Measurements from ENCODE around the gene PIP4P1. TPM values are rescaled to one million over a fixed set of nuclear protein-coding genes. Genes with fewer than 3 reads are reported as not detected.

The PIP4P1 gene
- total and polyA plus RNA-seq, 2 of the 13 experiments (the other 11 are each of a cell fraction or from before 2014, with no cell fraction given): 33.4 to 47.0 TPM

DNA sequence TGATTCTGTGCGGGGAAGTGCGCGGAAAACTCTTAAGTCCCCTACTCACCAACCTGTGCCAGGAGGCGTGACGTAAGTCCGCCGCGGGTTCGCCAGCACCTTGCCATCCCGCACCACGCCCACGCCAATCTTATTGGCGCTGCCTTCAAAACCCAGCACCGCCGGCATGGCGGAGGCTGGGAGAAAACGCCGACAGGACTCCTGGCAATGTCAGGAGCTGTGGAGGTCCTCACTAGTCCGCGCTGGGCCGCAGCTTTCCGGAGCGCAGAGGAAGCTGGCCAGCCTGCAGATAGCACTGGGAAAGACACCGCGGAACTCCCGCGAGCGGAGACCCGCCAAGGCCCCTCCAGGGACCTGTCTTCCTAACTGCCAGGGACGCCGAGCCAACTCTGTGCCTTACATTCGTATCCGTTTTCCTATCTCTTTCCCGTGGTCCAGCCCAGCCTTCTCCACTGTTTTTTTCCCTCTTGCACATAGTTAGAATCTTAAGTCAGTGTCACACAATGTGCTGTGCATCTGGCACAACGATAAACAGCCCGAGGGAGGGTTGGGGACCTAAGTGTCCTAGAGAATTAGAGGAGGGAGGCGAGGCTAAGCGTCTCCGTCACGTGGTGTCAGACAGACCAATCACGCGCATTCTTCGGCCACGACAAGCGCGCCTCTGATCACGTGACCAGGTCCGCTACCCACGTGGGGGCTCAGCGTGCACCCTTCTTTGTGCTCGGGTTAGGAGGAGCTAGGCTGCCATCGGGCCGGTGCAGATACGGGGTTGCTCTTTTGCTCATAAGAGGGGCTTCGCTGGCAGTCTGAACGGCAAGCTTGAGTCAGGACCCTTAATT lies 6.5 kb downstream of the PIP4P1 start, which contains the start of the genes APEX1 and OSGEP (continued):
- TF ChIP-seq DPF2 (CRISPR knock-in tag; IDR thresholded peaks at IDR 0.05; ENCODE audit: borderline replicate concordance, low read depth) (no peak), STAT5B (CRISPR knock-in tag; IDR thresholded peaks at IDR 0.05) (no peak), RCOR2 (CRISPR knock-in tag; IDR thresholded peaks at IDR 0.05) (peak; percentile 30; the same call in 1 of the 2 replicates), HNRNPLL (IDR thresholded peaks at IDR 0.05; ENCODE audit: low read depth, low read length, poor library complexity, severe bottlenecking) (peak; percentile 85), ZNF274 (CRISPR knock-in tag; IDR thresholded peaks at IDR 0.05) (0 out of 2 replicates have a peak, but pooled peaks have one; percentile 37), RORA (CRISPR knock-in tag; IDR thresholded peaks at IDR 0.05) (no peak), MTA1 (CRISPR knock-in tag; IDR thresholded peaks at IDR 0.05; ENCODE audit: borderline replicate concordance) (peak; percentile 92), ESRRA (CRISPR knock-in tag; IDR thresholded peaks at IDR 0.05; ENCODE audit: low read depth) (no peak), HOXA3 (CRISPR knock-in tag; IDR thresholded peaks at IDR 0.05) (peak; percentile 75), ZNF749 (CRISPR knock-in tag; IDR thresholded peaks at IDR 0.05; ENCODE audit: borderline replicate concordance) (no peak; the same call in 1 of the 2 replicates), JUNB (CRISPR knock-in tag; IDR thresholded peaks at IDR 0.05; ENCODE audit: borderline replicate concordance) (0 out of 2 replicates have a peak, but pooled peaks have one; percentile 38), ZSCAN30 (CRISPR knock-in tag; IDR thresholded peaks at IDR 0.05) (no peak), ZNF354B (CRISPR knock-in tag; IDR thresholded peaks at IDR 0.05) (no peak; the same call in 1 of the 2 replicates), KLF11 (CRISPR knock-in tag; IDR thresholded peaks at IDR 0.05) (peak; percentile 85), MLLT10 (CRISPR knock-in tag; IDR thresholded peaks at IDR 0.05) (no peak), POLR2G (IDR thresholded peaks at IDR 0.05; ENCODE audit: low read depth, low read length) (peak; percentile 95)
- TF ChIP-seq, protein P1, sequence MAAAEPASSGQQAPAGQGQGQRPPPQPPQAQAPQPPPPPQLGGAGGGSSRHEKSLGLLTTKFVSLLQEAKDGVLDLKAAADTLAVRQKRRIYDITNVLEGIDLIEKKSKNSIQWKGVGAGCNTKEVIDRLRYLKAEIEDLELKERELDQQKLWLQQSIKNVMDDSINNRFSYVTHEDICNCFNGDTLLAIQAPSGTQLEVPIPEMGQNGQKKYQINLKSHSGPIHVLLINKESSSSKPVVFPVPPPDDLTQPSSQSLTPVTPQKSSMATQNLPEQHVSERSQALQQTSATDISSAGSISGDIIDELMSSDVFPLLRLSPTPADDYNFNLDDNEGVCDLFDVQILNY (CRISPR knock-in tag; conservative IDR thresholded peaks at IDR 0.05): peak; percentile 50; the same call in 1 of the 2 replicates
- TF ChIP-seq, protein P2, sequence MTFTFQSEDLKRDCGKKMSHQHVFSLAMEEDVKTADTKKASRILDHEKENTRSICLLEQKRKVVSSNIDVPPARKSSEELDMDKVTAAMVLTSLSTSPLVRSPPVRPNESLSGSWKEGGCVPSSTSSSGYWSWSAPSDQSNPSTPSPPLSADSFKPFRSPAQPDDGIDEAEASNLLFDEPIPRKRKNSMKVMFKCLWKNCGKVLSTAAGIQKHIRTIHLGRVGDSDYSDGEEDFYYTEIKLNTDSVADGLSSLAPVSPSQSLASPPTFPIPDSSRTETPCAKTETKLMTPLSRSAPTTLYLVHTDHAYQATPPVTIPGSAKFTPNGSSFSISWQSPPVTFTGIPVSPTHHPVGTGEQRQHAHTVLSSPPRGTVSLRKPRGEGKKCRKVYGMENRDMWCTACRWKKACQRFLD (CRISPR knock-in tag; IDR thresholded peaks at IDR 0.05; ENCODE audit: borderline replicate concordance): peak; percentile 13; the same call in 1 of the 2 replicates
- TF ChIP-seq, protein P3, sequence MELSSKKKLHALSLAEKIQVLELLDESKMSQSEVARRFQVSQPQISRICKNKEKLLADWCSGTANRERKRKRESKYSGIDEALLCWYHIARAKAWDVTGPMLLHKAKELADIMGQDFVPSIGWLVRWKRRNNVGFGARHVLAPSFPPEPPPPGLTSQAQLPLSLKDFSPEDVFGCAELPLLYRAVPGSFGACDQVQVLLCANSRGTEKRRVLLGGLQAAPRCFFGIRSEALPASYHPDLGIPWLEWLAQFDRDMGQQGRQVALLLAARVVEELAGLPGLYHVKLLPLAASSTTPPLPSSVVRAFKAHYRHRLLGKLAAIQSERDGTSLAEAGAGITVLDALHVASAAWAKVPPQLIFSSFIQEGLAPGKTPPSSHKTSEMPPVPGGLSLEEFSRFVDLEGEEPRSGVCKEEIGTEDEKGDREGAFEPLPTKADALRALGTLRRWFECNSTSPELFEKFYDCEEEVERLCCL (CRISPR knock-in tag; IDR thresholded peaks at IDR 0.05; ENCODE audit: borderline replicate concordance): no peak; the same call in 1 of the 2 replicates
- TF ChIP-seq, protein P4, sequence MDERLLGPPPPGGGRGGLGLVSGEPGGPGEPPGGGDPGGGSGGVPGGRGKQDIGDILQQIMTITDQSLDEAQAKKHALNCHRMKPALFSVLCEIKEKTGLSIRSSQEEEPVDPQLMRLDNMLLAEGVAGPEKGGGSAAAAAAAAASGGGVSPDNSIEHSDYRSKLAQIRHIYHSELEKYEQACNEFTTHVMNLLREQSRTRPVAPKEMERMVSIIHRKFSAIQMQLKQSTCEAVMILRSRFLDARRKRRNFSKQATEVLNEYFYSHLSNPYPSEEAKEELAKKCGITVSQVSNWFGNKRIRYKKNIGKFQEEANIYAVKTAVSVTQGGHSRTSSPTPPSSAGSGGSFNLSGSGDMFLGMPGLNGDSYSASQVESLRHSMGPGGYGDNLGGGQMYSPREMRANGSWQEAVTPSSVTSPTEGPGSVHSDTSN (CRISPR knock-in tag; IDR thresholded peaks at IDR 0.05): 0 out of 2 replicates have a peak, but pooled peaks have one; percentile 26
- TF ChIP-seq, protein P5, sequence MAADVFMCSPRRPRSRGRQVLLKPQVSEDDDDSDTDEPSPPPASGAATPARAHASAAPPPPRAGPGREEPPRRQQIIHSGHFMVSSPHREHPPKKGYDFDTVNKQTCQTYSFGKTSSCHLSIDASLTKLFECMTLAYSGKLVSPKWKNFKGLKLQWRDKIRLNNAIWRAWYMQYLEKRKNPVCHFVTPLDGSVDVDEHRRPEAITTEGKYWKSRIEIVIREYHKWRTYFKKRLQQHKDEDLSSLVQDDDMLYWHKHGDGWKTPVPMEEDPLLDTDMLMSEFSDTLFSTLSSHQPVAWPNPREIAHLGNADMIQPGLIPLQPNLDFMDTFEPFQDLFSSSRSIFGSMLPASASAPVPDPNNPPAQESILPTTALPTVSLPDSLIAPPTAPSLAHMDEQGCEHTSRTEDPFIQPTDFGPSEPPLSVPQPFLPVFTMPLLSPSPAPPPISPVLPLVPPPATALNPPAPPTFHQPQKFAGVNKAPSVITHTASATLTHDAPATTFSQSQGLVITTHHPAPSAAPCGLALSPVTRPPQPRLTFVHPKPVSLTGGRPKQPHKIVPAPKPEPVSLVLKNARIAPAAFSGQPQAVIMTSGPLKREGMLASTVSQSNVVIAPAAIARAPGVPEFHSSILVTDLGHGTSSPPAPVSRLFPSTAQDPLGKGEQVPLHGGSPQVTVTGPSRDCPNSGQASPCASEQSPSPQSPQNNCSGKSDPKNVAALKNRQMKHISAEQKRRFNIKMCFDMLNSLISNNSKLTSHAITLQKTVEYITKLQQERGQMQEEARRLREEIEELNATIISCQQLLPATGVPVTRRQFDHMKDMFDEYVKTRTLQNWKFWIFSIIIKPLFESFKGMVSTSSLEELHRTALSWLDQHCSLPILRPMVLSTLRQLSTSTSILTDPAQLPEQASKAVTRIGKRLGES (CRISPR knock-in tag; IDR thresholded peaks at IDR 0.05; ENCODE audit: borderline replicate concordance): no peak; the same call in 1 of the 2 replicates
